Activated B cell treated with CpG ODN at 0.5 μM for 24 hours (primary cell): Measurements from ENCODE around the gene MAB21L3. TPM values are rescaled to one million over a fixed set of nuclear protein-coding genes. Genes with fewer than 3 reads are reported as not detected.
"Not testable (repeated sequence)": the region's sequence is repeated elsewhere in the genome, so short reads cannot be mapped to it uniquely, and the experiment has no call there.

Experiments used
- ATAC-seq: fragments of 200-7000 bp; cut with Tn5 transposase; one replicate; pipeline ENCODE4 v1.10.0; 2021; ENCODE audit warnings: low read depth, mild to moderate bottlenecking, moderate library complexity
- CTCF ChIA-PET: fragments of 350-600 bp; sonication (Branson Sonifier 250); formaldehyde crosslinking; loops from one replicate; lab custom pipeline; 2021; ENCODE audit warnings: antibody characterized with exemption; lab: Charles Lee
- POLR2A ChIA-PET: fragments of 350-600 bp; sonication (Branson Sonifier 250); formaldehyde crosslinking; loops from one replicate; lab custom pipeline; 2021; ENCODE audit warnings: antibody characterized with exemption; lab: Charles Lee
- DNase-seq: peaks from one replicate; pipeline ENCODE4 v3.0.0; 2022
- H3K27ac Mint-ChIP-seq: one replicate; pipeline ENCODE4 v1.8.0; 2020; ENCODE audit warnings: mixed read lengths
- H3K27me3 Mint-ChIP-seq: one replicate; pipeline ENCODE4 v1.8.0; 2021; ENCODE audit warnings: mixed read lengths
- H3K36me3 Mint-ChIP-seq: one replicate; pipeline ENCODE4 v1.8.0; 2021; ENCODE audit warnings: low read depth, mixed read lengths
- H3K4me1 Mint-ChIP-seq: one replicate; pipeline ENCODE4 v1.8.0; 2021; ENCODE audit warnings: mixed read lengths
- H3K4me3 Mint-ChIP-seq: one replicate; pipeline ENCODE4 v1.8.0; 2020; ENCODE audit warnings: mild to moderate bottlenecking, mixed read lengths
- H3K9me3 Mint-ChIP-seq: one replicate; pipeline ENCODE4 v1.8.0; 2020; ENCODE audit warnings: mixed read lengths
- intact Hi-C: fragments of 100-400 bp; cut with micrococcal nuclease; formaldehyde crosslinking; loops from one replicate; pipeline ENCODE4 v1.15.1; 2024
- total RNA-seq: library from RNA; stranded (reverse); gene quantifications from 2 replicates; pipeline ENCODE4 v1.2.3, GENCODE V29; 2022
- TF ChIP-seq, protein P1 (sequence below): fragments of 200-600 bp; IDR thresholded peaks from one replicate; pipeline ENCODE4 v1.8.0; 2022; ENCODE audit warnings: antibody characterized with exemption, mild to moderate bottlenecking

MAB21L3 gene
- total RNA-seq, 1 donor from 2014 or later = not detected

DNA sequence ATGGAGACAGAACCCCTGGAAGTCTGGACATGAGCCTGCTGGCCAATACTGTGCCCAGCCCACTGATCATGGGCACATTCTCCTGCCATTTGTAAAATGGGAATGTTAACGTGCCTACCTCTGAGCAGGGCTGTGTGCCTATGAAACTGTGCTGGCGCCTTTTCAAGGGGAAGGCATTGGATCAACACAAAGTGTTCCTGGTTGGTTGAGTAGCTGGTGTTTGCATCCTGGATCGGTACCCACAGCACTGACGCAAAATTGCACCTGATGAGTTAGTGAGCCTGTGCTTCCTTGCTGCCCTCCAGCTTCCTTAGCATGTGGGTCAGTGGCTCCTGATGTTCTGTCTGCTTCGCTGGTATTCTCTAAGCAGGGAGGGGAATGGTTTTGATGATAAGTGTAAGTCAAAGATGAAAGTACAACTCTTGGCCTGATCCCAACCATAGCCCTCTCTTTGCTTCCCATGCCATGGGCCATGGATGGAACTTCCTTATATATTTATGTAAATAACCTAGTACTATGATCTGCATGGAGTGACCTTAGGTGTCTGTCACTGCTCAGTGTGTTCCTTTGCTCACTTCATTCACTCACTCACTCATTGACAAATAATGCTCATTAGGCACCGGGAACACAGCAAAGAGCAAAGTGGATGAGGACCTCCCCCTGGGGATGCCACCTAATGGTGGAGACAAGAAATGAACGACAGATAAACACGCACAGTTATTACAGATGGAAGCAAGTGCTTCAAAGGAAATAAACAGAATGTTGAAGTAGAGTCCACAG, 22.7 kb downstream of the MAB21L3 start:
- intact Hi-C loops = no loop called here
- peaks cover 5% of the 10 kb centered on the region for H3K27me3 Mint-ChIP-seq
- H3K4me1 Mint-ChIP-seq = peaks cover 1% of the 10 kb centered on the region
- CTCF ChIA-PET = interaction anchor here (1.2 to 1.4 kb wide), 2 partner anchors 351 to 365 kb away, joined by 3 to 5 read pairs; no protein-coding TSS in a partner anchor
- ATAC-seq = no peak
- H3K9me3 Mint-ChIP-seq = no peaks in the 10 kb centered on the region
- no peak overlapping the region for H3K27ac Mint-ChIP-seq
- no peaks in the 10 kb centered on the region for H3K36me3 Mint-ChIP-seq
- no peak for DNase-seq
- TF ChIP-seq, protein P1, sequence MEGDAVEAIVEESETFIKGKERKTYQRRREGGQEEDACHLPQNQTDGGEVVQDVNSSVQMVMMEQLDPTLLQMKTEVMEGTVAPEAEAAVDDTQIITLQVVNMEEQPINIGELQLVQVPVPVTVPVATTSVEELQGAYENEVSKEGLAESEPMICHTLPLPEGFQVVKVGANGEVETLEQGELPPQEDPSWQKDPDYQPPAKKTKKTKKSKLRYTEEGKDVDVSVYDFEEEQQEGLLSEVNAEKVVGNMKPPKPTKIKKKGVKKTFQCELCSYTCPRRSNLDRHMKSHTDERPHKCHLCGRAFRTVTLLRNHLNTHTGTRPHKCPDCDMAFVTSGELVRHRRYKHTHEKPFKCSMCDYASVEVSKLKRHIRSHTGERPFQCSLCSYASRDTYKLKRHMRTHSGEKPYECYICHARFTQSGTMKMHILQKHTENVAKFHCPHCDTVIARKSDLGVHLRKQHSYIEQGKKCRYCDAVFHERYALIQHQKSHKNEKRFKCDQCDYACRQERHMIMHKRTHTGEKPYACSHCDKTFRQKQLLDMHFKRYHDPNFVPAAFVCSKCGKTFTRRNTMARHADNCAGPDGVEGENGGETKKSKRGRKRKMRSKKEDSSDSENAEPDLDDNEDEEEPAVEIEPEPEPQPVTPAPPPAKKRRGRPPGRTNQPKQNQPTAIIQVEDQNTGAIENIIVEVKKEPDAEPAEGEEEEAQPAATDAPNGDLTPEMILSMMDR = no peak
- no peak overlapping the region for H3K4me3 Mint-ChIP-seq
- POLR2A ChIA-PET = no interaction called here

DNA sequence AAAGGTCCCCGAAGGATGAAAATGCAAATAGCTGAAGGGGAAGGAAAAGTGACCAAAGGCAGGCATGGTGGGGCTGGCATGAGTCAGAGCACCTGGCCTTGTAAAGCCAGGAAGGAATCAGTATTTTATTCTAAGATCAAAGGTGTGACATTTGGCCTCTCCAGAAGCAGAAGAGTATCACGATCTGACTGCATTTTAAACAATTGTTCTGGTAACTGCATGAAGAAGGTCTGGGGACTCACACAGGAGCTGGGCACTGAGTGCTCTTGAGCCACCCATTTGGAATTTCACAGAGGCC, 23.2 kb downstream of the MAB21L3 start:
- Mint-ChIP-seq H3K27me3 (peaks cover 5% of the 10 kb centered on the region), H3K4me1 (peaks cover 5% of the 10 kb centered on the region), H3K27ac (no peak overlapping the region), H3K9me3 (no peaks in the 10 kb centered on the region), H3K36me3 (no peaks in the 10 kb centered on the region), H3K4me3 (no peak overlapping the region)
- ATAC-seq = no peak
- intact Hi-C loops = no loop called here
- CTCF ChIA-PET = interaction anchor here (1.2 kb wide), 1 partner anchor 365 kb away, joined by 3 read pairs; no protein-coding TSS in a partner anchor
- POLR2A ChIA-PET = no interaction called here
- no peak for DNase-seq
- TF ChIP-seq, protein P1 = no peak

DNA sequence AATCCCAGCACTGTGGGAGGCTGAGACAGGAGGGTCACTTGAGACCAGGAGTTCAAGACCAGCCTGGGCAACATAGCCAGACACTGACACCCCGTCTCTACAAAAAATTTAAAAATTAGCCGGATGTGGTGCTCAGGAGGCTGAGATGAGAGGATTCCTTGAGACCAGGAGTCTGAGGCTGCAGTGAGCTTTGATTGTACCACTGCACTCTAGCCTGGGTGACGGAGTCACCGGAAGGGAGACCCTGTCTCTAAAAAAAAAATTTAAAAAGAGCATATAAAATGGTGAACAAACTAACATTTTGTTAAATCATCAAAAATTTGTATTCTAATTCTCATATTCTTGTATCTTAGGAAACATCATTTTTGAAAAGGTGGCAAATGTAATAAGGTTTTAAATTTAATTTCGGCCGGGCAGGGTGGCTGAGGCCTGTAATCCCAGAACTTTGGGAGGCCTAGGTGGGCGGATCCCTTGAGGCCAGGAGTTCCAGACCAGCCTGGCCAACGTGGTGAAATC, 27.1 kb downstream of the MAB21L3 start:
- H3K27me3 Mint-ChIP-seq = peaks cover 5% of the 10 kb centered on the region
- DNase-seq = no peak
- intact Hi-C loops = loop anchor here (2.0 kb wide), 2 partner anchors 432 to 534 kb away; partner anchors contain the start of gene CD58

DNA sequence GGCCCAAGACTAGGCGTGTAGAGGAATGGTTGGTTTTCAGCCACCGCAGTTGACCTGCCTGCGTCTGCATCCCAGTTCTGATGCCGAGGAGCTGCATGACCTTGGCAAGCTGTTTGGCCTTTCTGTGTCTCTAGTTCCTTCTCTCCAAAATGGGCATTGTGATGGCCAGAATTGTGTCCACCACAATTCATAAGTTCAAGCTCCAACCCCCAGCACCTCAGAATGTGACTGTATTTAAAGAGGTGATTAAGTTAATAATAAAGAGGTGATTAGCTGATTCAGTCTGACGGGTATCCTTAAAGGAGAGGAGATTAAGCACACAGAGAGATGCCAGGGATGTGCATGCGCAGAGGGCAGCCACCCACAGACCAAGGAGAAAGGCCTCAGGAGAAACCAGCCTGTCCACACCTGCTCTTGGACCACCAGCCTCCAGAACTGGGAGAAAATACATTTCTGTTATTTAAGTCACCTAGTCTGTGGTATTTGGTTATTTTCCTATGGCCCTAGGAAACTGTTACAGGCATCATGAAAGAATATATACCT, 28.5 kb downstream of the MAB21L3 start:
- intact Hi-C loops = loop anchor here (1.0 to 2.0 kb wide), 8 partner anchors 29 to 916 kb away; partner anchors contain the start of gene CD58
- no peak for ATAC-seq
- Mint-ChIP-seq H3K27me3 (peaks cover 5% of the 10 kb centered on the region), H3K36me3 (no peaks in the 10 kb centered on the region), H3K4me3 (no peak overlapping the region), H3K9me3 (peaks cover 11% of the 10 kb centered on the region), H3K27ac (no peak overlapping the region), H3K4me1 (peaks cover 5% of the 10 kb centered on the region)
- ChIA-PET CTCF (interaction anchor here (0.7 to 5.7 kb wide), 37 partner anchors 11 to 985 kb away, joined by 3 to 250 read pairs (median 4); partner anchors contain the start of gene CD58), POLR2A (interaction anchor here (1.2 to 2.5 kb wide), 3 partner anchors 345 to 411 kb away, joined by 3 to 15 read pairs (median 5); no protein-coding TSS in a partner anchor)
- TF ChIP-seq, protein P1 = no peak
- no peak for DNase-seq

More for the DNA sequence above, 27.1 kb downstream of the MAB21L3 start:
- Mint-ChIP-seq H3K4me3 (no peak overlapping the region), H3K36me3 (no peaks in the 10 kb centered on the region), H3K4me1 (peaks cover 5% of the 10 kb centered on the region), H3K9me3 (no peaks in the 10 kb centered on the region), H3K27ac (no peak overlapping the region)
- ATAC-seq = no peak
- ChIA-PET CTCF (interaction anchor here (0.8 to 5.7 kb wide), 33 partner anchors 8 to 991 kb away, joined by 3 to 250 read pairs (median 5); partner anchors contain the start of gene CD58), POLR2A (interaction anchor here (1.8 to 2.5 kb wide), 2 partner anchors 347 to 360 kb away, joined by 5 to 15 read pairs; no protein-coding TSS in a partner anchor)
- TF ChIP-seq, protein P1 = no peak

DNA sequence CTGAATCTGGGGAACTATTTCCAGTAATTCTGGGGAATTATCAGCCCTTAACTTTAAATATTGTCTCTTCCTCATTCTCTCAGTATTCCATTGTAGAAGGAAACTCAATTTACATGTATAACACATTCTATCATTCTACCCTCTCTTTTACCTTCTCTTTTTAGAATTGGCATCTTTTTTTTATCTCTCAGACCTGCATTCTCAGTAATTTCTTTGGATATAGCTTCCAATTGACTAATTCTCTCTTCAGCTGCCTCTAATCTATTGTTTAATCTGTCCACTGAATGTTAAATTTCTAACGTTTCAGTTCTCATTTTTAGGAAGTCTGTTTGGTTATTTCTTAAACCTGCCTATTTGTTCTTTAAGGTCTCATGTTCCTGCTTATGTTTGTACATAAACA, 33.0 kb downstream of the MAB21L3 start:
- no peak overlapping the region for H3K27ac Mint-ChIP-seq
- peaks cover 9% of the 10 kb centered on the region for H3K27me3 Mint-ChIP-seq
- peaks cover 1% of the 10 kb centered on the region for H3K4me1 Mint-ChIP-seq
- DNase-seq = no peak
- no peak overlapping the region for H3K4me3 Mint-ChIP-seq
- TF ChIP-seq, protein P1 = no peak
- peaks cover 12% of the 10 kb centered on the region for H3K9me3 Mint-ChIP-seq
- intact Hi-C loops = no loop called here
- no peaks in the 10 kb centered on the region for H3K36me3 Mint-ChIP-seq
- no peak for ATAC-seq
- ChIA-PET CTCF (interaction anchor here (1.0 kb wide), 1 partner anchor 341 kb away, joined by 4 read pairs; no protein-coding TSS in a partner anchor), POLR2A (no interaction called here)

DNA sequence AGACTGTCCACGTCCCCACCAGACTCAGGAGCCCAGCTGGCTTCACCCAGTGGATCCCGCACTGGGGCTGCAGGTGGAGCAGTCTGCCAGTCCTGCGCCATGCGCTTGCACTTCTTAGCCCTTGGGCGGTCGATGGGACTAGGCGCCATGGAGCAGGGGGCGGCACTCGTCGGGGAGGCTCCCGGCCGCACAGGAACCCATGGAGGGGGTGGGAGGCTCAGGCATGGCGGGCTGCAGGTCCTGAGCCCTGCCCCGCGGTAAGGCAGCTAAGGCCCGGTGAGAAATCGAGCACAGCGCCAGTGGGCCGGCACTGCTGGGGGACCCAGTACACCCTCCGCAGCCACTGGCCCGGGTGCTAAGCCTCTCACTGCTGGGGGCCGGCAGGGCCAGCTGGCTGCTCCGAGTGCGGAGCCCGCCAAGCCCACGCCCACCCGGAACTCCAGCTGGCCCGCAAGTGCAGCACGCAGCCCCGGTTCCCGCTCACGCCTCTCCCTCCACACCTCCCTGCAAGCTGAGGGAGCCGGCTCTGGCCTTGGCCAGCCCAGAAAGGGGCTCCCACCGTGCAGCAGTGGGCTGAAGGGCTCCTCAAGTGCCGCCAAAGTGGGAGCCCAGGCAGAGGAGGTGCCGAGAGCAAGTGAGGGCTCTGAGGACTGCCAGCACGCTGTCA, 35.4 kb downstream of the MAB21L3 start:
- H3K4me1 Mint-ChIP-seq, H3K27me3 Mint-ChIP-seq, H3K4me3 Mint-ChIP-seq, H3K36me3 Mint-ChIP-seq, intact Hi-C loops, DNase-seq, POLR2A ChIA-PET, ATAC-seq, H3K27ac Mint-ChIP-seq: not testable (repeated sequence)
- CTCF ChIA-PET = interaction anchor here (1.4 to 3.3 kb wide), 2 partner anchors 338 to 339 kb away, joined by 3 to 22 read pairs; no protein-coding TSS in a partner anchor
- H3K9me3 Mint-ChIP-seq = peaks cover 12% of the 10 kb centered on the region
